GM18951 (cell line): ENCODE results near the gene VEZT.

ENCODE experiments used
- POLR2A ChIP-seq: IDR thresholded peaks from 4 replicates; pipeline ENCODE4 v1.6.1; 2011; ENCODE audit warnings: mild to moderate bottlenecking; ENCODE audit not compliant: insufficient read length, insufficient read depth; ENCODE audit errors: extremely low read depth
- in situ Hi-C: fragments of 300-500 bp; cut with MboI; formaldehyde crosslinking; loops from one replicate; pipeline ENCODE4 v1.12.0; 2022; ENCODE audit warnings: low sequenced_read_pairs, mixed read lengths, inconsistent platforms; ENCODE audit not compliant: unreplicated experiment

The VEZT gene

DNA sequence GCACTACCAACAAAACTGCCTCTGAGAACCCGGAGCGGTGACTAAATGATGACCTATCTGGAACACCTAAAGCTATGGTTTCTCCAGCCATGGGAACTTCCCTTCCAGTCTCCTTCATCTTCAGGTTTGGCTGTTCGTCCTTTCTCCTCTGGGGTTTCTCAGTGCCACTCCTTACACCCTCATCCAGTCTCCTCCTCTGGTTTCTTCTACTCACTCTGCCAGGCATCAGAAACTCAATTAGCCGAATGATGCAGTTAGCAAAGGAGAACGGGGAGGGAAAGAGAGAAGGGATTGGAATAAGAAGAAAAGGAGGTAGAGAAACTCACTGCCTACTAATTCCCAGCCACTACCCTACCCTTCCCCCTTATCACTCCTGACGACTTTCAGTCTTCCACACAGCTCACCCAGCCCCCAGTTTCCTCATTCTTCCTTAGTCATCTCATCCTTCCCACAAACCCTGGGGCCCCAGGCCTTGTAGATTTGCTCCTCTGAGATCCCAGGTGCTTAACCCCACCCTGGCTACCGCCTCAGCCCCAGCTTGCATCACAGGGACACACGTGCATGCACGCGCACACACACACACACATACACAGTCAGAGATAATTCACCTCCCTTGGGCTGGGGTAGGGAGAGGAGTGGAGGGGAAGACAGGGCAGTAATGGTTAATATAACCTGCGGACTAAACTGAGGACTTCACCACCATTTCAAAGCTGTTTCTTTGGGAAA, 13.3 kb upstream of the VEZT start:
- no peak for TF ChIP-seq POLR2A
- in situ Hi-C loops, result no loop called here

DNA sequence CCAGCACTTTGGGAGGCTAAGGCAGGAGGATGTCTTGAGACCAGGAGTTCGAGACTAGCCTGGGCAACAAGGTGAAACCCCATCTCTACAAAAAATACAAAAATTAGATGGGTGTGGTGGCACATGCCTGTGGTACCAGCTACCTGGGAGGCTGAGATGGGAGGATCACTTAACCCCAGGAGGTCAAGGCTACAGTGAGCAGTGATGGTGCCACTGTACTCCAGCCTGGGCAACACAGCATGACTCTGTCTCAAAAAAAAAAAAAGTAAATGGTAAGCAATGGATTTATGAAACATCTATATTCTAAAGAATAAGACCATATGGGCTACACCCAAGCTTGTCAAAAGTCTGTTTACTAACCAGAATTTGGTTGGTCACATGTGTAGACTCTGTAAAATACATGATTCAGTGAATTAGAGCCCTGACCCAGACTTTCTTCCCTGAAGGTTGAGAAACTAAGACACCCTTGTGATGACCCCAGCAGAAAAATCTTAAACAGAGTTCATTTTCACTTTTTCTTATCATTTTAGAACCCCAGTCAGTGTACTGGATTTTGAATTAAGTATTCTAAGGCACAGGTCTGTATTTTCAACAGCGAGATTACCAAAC, 12.5 kb upstream of the VEZT start:
- in situ Hi-C loops, result no loop called here
- no peak for TF ChIP-seq POLR2A

DNA sequence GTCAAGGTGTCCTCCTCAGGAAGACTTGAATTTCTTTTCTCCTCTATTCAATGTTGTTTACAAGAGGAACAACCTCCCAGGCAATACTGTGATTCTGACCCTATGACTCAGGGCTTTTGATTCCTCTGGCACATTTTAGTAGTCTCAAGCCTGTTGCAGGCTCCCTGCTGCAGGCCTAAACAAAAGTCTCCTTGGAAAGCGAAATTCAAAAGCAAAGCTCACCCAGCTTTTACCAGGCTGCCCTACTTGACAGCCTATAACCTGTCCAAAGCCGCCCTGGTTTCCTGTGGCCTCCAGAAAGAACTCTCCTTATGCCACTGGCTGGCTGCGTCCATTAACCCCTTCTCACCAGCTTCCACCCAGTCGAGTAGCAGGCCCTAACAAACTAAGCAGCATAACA, 11.9 kb upstream of the VEZT start:
- TF ChIP-seq POLR2A, result no peak
- in situ Hi-C loops, result no loop called here

DNA sequence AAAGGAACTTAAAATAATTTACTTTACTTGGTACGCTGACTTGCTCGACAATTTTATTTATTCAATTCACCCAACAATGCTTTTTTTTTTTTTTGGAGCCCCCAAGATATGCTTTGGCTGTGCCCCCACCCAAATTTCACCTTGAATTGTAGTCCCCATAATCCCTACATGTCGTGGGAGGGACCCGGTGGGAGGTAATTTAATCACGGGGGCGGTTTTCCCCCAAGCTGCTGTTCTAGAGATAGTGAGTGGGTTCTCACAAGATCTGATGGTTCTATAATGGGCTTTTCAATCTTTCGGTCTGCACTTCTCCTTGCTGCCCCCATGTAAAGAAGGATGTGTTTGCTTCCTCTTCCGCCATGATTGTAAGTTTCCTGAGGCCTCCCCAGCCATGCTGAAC, 10.7 kb upstream of the VEZT start:
- in situ Hi-C loops, result no loop called here
- TF ChIP-seq POLR2A, result no peak

DNA sequence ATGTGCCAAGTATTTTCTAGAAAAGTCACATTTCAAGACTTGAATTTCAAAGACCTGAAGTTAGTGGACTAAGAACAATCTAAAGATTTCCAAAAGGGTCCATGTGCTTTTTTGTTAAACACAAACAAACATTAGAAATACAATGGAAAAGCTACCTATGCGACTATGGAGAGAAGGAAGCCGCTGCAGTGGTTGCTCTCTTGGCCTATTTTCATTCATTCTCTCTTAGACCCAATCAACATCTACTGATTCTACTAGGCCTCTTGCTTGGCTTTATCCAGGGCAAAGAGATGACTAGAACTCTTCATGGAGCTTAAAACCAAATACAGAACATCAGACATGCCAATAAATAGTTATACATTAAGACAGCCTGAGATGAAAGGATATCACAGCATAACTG, 10.2 kb upstream of the VEZT start:
- in situ Hi-C loops, result no loop called here
- TF ChIP-seq POLR2A, result no peak

GRCh38 chr12:95208678-95209077, 8.9 kb upstream of the VEZT start:
- in situ Hi-C loops, result no loop called here
- no peak for TF ChIP-seq POLR2A

DNA sequence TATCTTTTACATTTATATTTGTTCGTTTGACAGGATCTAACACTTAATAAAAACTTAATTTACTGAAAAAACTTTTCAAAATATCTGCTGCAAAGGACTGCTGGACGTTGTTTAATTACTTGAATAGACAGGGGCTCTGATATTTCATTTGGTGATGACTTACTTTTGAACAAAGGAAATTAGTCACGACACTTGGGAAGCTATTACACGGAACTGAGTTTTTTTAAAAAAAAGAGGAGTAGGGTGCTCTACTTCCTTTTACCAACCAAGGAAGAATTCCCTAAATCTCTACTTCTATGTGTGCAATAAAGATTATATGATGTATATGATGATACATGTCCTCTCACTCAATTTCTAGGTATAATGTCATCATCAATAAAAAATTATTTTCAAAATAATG, 5.0 kb upstream of the VEZT start:
- no peak for TF ChIP-seq POLR2A
- in situ Hi-C loops, result no loop called here

- in situ Hi-C loops, result no loop called here
- TF ChIP-seq POLR2A, result no peak
These were observed 4.5 kb upstream of the VEZT start for GRCh38 chr12:95213119-95213518.

GRCh38 chr12:95213928-95214327, 3.7 kb upstream of the VEZT start:
- in situ Hi-C loops, result no loop called here
- TF ChIP-seq POLR2A, result no peak

GRCh38 chr12:95214466-95214865, 3.1 kb upstream of the VEZT start:
- in situ Hi-C loops, result no loop called here
- TF ChIP-seq POLR2A, result no peak

DNA sequence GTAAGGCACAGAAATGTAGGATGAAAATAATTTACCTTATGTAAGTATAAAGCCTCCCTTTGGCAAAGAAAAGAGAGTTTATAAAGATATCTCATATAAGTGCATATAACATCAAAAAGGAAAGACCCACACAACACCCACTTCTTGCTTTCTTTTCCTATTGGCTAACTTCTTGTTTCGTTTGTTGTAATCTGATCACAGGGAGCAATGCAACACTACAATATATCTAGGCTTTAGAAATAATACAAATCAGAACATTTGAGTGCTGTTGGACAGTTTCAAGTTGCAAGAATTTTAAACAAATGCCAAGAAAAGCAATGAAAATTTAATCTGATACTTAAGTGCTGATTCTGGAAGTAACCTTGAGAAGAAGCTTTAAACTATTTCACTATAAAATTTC, 1.7 kb upstream of the VEZT start:
- TF ChIP-seq POLR2A, result no peak
- in situ Hi-C loops, result no loop called here

- in situ Hi-C loops, result no loop called here
- no peak for TF ChIP-seq POLR2A
These were observed 763 bp upstream of the VEZT start for GRCh38 chr12:95216711-95217376.

GRCh38 chr12:95218150-95219133, 835 bp downstream of the VEZT start:
- in situ Hi-C loops, result no loop called here

More at GRCh38 chr12:95218150-95219133, 835 bp downstream of the VEZT start:
- no peak for TF ChIP-seq POLR2A
